GM12878 (cell line): ENCODE results near the gene PRKCB. TPM values are rescaled to one million over a fixed set of nuclear protein-coding genes. Genes with fewer than 3 reads are reported as not detected.

ENCODE experiments used
- ATAC-seq: fragments of 200-7000 bp; cut with Tn5 transposase; 3 replicates; pipeline ENCODE4 v1.9.1; 2020; ENCODE audit warnings: mild to moderate bottlenecking, moderate library complexity
- BruUV-seq: library from RNA; stranded (reverse); fragments of 400-500 nt; replicated peaks from 2 replicates; lab custom pipeline; 2021; lab: Mats Ljungman, UMichigan
- CTCF ChIA-PET: fragments of 300-600 bp; sonication (Branson Sonifier 250); formaldehyde crosslinking; extraction: SDS; loops from one replicate; lab custom pipeline; 2021; ENCODE audit warnings: inconsistent platforms; lab: Yijun Ruan, JAX
- POLR2A ChIA-PET: fragments of 350-600 bp; formaldehyde crosslinking; extraction: SDS; loops from one replicate; lab custom pipeline; 2021; ENCODE audit warnings: inconsistent platforms; lab: Charles Lee
- RAD21 ChIA-PET: fragments of 300-600 bp; sonication (Branson Sonifier 250); formaldehyde crosslinking; loops from one replicate; lab custom pipeline; 2023; ENCODE audit warnings: antibody characterized with exemption; ENCODE audit not compliant: unreplicated experiment; lab: Charles Lee
- SMC1A ChIA-PET: fragments of 300-600 bp; sonication (Branson Sonifier 250); formaldehyde crosslinking; loops from one replicate; lab custom pipeline; 2023; ENCODE audit not compliant: unreplicated experiment, uncharacterized antibody; lab: Charles Lee
- DNase-seq: peaks from one replicate; pipeline ENCODE4 v3.0.0-alpha.2; 2011; ENCODE audit warnings: low read depth, low spot score
- FAIRE-seq: peaks from 3 replicates; lab custom pipeline; 2011; peaks lifted over from hg19 to GRCh38; lab: Jason Lieb, UNC
- H2AFZ ChIP-seq: 2 replicates; pipeline ENCODE4 v1.6.0; 2011; ENCODE audit warnings: low read depth, low read length, control low read depth; ENCODE audit not compliant: control insufficient read depth
- H3K27ac ChIP-seq: 2 replicates; pipeline ENCODE4 v1.5.1; 2011; ENCODE audit warnings: control low read depth; ENCODE audit not compliant: control insufficient read depth, insufficient read depth
- H3K27me3 ChIP-seq, 2 experiments: replicated peaks in 1 of 2; 2 replicates each; pipeline versions ENCODE4 v1.6.0 to v1.6.1; 2011; ENCODE audit warnings: low read length in 1 of 2; ENCODE audit not compliant: control insufficient read depth in 2 of 2, insufficient read depth in 2 of 2
- H3K36me3 ChIP-seq, 2 experiments: 2 replicates each; pipeline ENCODE4 v1.5.1; 2011; ENCODE audit warnings: low read length in 1 of 2; ENCODE audit not compliant: control insufficient read depth in 2 of 2, insufficient read depth in 2 of 2
- H3K4me1 ChIP-seq: 2 replicates; pipeline ENCODE4 v1.6.1; 2011; ENCODE audit warnings: mild to moderate bottlenecking, low read length, moderate library complexity, mixed read lengths; ENCODE audit not compliant: control insufficient read depth, insufficient read depth
- H3K4me2 ChIP-seq: 2 replicates; pipeline ENCODE4 v1.6.0; 2011; ENCODE audit warnings: control low read depth; ENCODE audit not compliant: control insufficient read depth, insufficient read depth
- H3K4me3 ChIP-seq: fragments of 200-600 bp; sonication (generic); 2 replicates; pipeline ENCODE4 v1.5.1; 2016
- H3K79me2 ChIP-seq: 2 replicates; pipeline ENCODE4 v1.6.0; 2011; ENCODE audit warnings: low read length; ENCODE audit not compliant: control insufficient read depth, insufficient read depth
- H3K9ac ChIP-seq: 2 replicates; pipeline ENCODE4 v1.8.0; 2011; ENCODE audit warnings: low read length, control low read depth, mixed read lengths; ENCODE audit not compliant: control insufficient read depth, insufficient read depth
- H3K9me3 ChIP-seq: replicated peaks from 3 replicates; pipeline ENCODE4 v1.5.1; 2011; ENCODE audit warnings: mild to moderate bottlenecking, low read length; ENCODE audit not compliant: control insufficient read depth, insufficient read depth
- H4K20me1 ChIP-seq: 2 replicates; pipeline ENCODE4 v1.6.0; 2011; ENCODE audit not compliant: control insufficient read depth, insufficient read depth
- IRF4 ChIP-seq: IDR thresholded peaks from 2 replicates; pipeline ENCODE4 v1.6.1; 2011; ENCODE audit warnings: low read depth, low read length
- MYC ChIP-seq: IDR thresholded peaks from 2 replicates; pipeline ENCODE4 v1.6.1; 2011; ENCODE audit warnings: mild to moderate bottlenecking, low read length, moderate library complexity, inconsistent platforms; ENCODE audit not compliant: insufficient read depth, insufficient replicate concordance, insufficient read length, severe bottlenecking
- NFXL1 ChIP-seq: fragments of 450-650 bp; IDR thresholded peaks from 2 replicates; pipeline ENCODE4 v1.6.1; 2017; ENCODE audit warnings: antibody characterized with exemption, mild to moderate bottlenecking, borderline replicate concordance
- RCOR1 ChIP-seq: conservative IDR thresholded peaks from 2 replicates; pipeline ENCODE4 v1.6.1; 2012; ENCODE audit warnings: low read depth, low read length, improper control_type of control experiment
- SMAD1 ChIP-seq: fragments of 450-650 bp; IDR thresholded peaks from 2 replicates; pipeline ENCODE4 v1.6.1; 2018; ENCODE audit warnings: mild to moderate bottlenecking, low read depth; ENCODE audit not compliant: partially characterized antibody
- SP1 ChIP-seq: IDR thresholded peaks from one replicate; pipeline ENCODE4 v1.6.1; 2011; ENCODE audit warnings: low read depth, low read length
- YY1 ChIP-seq: IDR thresholded peaks from 2 replicates; pipeline ENCODE4 v1.6.1; 2011; ENCODE audit warnings: low read depth, mild to moderate bottlenecking, low read length
- ZNF217 ChIP-seq: fragments of 450-650 bp; IDR thresholded peaks from 2 replicates; pipeline ENCODE4 v1.6.1; 2017; ENCODE audit warnings: antibody characterized with exemption, mild to moderate bottlenecking
- ZNF24 ChIP-seq: fragments of 450-650 bp; IDR thresholded peaks from 2 replicates; pipeline ENCODE4 v1.6.1; 2017; ENCODE audit warnings: antibody characterized with exemption, mild to moderate bottlenecking
- WGBS: methylation state at CpG from one replicate; pipeline ENCODE4 v1.1.6; 2016; ENCODE audit warnings: low lambda C conversion rate; ENCODE audit not compliant: insufficient replicate concordance, insufficient coverage; ENCODE audit errors: missing lambda C conversion rate; 5-methylcytosine and 5-hydroxymethylcytosine counted together
- in situ Hi-C: fragments of 300-500 bp; cut with MboI; formaldehyde crosslinking; loops from 9 replicates; pipeline ENCODE4 v1.14.3; 2018; ENCODE audit warnings: mixed read lengths
- intact Hi-C: fragments of 100-400 bp; cut with micrococcal nuclease; formaldehyde crosslinking; loops from one replicate; pipeline ENCODE4 v1.14.2; 2022; ENCODE audit not compliant: unreplicated experiment
- polyA plus RNA-seq, 11 experiments: library from polyadenylated mRNA; depleted of rRNA in 4 of 11; unstranded in 6 of 11; stranded (reverse) in 5 of 11; fragments of >200 nt; fragmentation: Nextera tagmentation in 4 of 11; fragmentation: Illumina TruSeq in 1 of 11; extraction: Ambion mirVana in 4 of 11; extraction: Trizol in 1 of 11; gene quantifications; 1 replicate in 1 of 11; 2 replicates in 10 of 11; pipeline versions ENCODE4 v1.2.1 to v1.2.3, GENCODE V29; 2011 to 2016; ENCODE audit warnings: inconsistent platforms in 2 of 11, missing spikeins in 2 of 11, low read depth in 1 of 11
- total RNA-seq, 4 experiments: library from RNA; depleted of rRNA in 3 of 4; stranded (reverse); fragments of >200 nt in 3 of 4; fragmentation: Illumina TruSeq in 1 of 4; extraction: Trizol in 1 of 4; gene quantifications; 2 replicates each; pipeline versions ENCODE4 v1.2.1 to v1.2.3, GENCODE V29; 2013 to 2021
- TF ChIP-seq, protein P1 (sequence below): fragments of 450-650 bp; formaldehyde crosslinking; IDR thresholded peaks from 2 replicates; pipeline ENCODE4 v1.4.0; 2022; ENCODE audit warnings: mild to moderate bottlenecking, moderate library complexity
- TF ChIP-seq, protein P2 (sequence below): IDR thresholded peaks from 2 replicates; pipeline ENCODE4 v1.6.1; 2011; ENCODE audit warnings: low read depth, low read length, improper control_type of control experiment, borderline replicate concordance
- TF ChIP-seq, protein P3 (sequence below), 3 experiments: IDR thresholded peaks in 2 of 3; conservative IDR thresholded peaks in 1 of 3; 2 replicates each; pipeline ENCODE4 v1.5.1; 2011; ENCODE audit warnings: low read depth in 3 of 3, low read length in 3 of 3, mild to moderate bottlenecking in 3 of 3, control low read depth in 2 of 3, moderate library complexity in 2 of 3, inconsistent platforms in 1 of 3, mixed read lengths in 1 of 3; ENCODE audit not compliant: control insufficient read depth in 2 of 3, insufficient read depth in 1 of 3; ENCODE audit errors: extremely low read depth in 1 of 3
- TF ChIP-seq, protein P4 (sequence below): IDR thresholded peaks from 2 replicates; pipeline ENCODE4 v1.6.1; 2011; ENCODE audit warnings: mild to moderate bottlenecking, low read depth, low read length, moderate library complexity; ENCODE audit not compliant: insufficient replicate concordance
- TF ChIP-seq, protein P5 (sequence below): fragments of 150-350 bp; IDR thresholded peaks from 2 replicates; pipeline ENCODE4 v1.6.1; 2014; ENCODE audit warnings: mild to moderate bottlenecking, low read depth, low read length

PRKCB gene
- total and polyA plus RNA-seq, 10 of the 15 experiments (the other 5 are each of a cell fraction or from before 2014, with no cell fraction given): 21.4 to 158 (median 97.3) TPM

DNA sequence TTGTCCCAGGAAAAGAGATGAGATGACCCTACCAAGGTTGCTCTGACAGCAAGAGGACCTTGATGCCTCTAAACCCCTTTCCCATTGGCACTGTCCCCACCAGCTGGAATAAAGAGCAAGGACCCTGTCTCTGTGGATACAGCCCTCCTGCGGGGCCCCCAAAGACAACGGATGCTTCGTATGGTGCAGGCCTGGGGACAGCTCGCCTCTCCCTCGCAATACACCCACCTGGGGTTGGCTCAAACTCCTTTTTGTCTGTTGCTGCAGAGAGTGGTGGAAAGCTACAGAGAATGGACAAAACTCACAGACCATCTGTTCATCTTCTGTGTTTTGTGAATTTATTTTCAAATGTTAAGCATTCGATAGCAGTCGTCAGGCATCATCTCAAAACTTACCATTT lies 392.7 kb downstream of the PRKCB start (continued):
- TF ChIP-seq, protein P1, sequence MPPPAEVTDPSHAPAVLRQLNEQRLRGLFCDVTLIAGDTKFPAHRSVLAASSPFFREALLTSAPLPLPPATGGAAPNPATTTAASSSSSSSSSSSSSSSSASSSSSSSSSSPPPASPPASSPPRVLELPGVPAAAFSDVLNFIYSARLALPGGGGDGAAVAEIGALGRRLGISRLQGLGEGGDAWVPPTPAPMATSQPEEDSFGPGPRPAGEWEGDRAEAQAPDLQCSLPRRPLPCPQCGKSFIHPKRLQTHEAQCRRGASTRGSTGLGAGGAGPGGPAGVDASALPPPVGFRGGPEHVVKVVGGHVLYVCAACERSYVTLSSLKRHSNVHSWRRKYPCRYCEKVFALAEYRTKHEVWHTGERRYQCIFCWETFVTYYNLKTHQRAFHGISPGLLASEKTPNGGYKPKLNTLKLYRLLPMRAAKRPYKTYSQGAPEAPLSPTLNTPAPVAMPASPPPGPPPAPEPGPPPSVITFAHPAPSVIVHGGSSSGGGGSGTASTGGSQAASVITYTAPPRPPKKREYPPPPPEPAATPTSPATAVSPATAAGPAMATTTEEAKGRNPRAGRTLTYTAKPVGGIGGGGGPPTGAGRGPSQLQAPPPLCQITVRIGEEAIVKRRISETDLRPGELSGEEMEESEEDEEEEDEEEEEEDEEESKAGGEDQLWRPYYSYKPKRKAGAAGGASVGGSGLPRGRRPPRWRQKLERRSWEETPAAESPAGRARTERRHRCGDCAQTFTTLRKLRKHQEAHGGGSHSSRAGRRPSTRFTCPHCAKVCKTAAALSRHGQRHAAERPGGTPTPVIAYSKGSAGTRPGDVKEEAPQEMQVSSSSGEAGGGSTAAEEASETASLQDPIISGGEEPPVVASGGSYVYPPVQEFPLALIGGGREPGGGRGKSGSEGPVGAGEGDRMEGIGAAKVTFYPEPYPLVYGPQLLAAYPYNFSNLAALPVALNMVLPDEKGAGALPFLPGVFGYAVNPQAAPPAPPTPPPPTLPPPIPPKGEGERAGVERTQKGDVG (CRISPR knock-in tag): no peak
- no peak for TF ChIP-seq NFXL1

DNA sequence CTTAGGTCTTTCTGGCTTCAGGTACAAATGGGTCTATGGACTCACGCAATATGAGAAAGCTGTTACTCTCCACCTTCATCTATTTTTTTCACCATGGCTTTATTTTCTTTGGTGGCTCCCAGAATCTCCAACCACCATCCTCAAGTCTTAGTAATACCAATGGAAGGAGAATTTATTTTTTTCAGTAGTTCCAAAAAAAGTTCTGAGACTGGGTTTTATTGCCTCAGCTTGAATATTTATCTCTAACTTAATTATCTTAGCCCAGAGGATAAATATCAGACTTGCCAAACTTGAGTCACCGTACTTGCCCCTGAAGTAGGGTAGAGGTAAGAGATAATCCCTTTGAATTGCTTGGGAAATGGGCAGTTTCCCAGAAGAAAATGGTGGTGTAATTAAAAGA lies 397.2 kb downstream of the PRKCB start:
- RAD21 ChIA-PET: no interaction called here
- in situ Hi-C loops (no loop called here), intact Hi-C loops (no loop called here)
- H3K27me3 ChIP-seq: no peaks in the 10 kb centered on the region
- no peak for DNase-seq
- H3K36me3 ChIP-seq: no peaks in the 10 kb centered on the region
- no TSS peak for BruUV-seq
- 49% methylated on average over 2 of the region's 2 CpGs for WGBS
- H3K79me2 ChIP-seq: no peaks in the 10 kb centered on the region
- no peak overlapping the region for H3K9ac ChIP-seq
- no peak overlapping the region for H3K4me3 ChIP-seq
- H4K20me1 ChIP-seq: no peaks in the 10 kb centered on the region
- H3K4me2 ChIP-seq: no peak overlapping the region
- SMC1A ChIA-PET: no interaction called here
- no peak for ATAC-seq
- CTCF ChIA-PET: no interaction called here
- POLR2A ChIA-PET: no interaction called here
- no peak overlapping the region for H2AFZ ChIP-seq
- no peaks in the 10 kb centered on the region; the same call in 2 of the 3 replicates for H3K9me3 ChIP-seq
- no peak overlapping the region for H3K27ac ChIP-seq
- no peak for FAIRE-seq
- H3K4me1 ChIP-seq: no peaks in the 10 kb centered on the region
- TF ChIP-seq, protein P2, sequence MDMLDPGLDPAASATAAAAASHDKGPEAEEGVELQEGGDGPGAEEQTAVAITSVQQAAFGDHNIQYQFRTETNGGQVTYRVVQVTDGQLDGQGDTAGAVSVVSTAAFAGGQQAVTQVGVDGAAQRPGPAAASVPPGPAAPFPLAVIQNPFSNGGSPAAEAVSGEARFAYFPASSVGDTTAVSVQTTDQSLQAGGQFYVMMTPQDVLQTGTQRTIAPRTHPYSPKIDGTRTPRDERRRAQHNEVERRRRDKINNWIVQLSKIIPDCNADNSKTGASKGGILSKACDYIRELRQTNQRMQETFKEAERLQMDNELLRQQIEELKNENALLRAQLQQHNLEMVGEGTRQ: no peak
- TF ChIP-seq, protein P3, sequence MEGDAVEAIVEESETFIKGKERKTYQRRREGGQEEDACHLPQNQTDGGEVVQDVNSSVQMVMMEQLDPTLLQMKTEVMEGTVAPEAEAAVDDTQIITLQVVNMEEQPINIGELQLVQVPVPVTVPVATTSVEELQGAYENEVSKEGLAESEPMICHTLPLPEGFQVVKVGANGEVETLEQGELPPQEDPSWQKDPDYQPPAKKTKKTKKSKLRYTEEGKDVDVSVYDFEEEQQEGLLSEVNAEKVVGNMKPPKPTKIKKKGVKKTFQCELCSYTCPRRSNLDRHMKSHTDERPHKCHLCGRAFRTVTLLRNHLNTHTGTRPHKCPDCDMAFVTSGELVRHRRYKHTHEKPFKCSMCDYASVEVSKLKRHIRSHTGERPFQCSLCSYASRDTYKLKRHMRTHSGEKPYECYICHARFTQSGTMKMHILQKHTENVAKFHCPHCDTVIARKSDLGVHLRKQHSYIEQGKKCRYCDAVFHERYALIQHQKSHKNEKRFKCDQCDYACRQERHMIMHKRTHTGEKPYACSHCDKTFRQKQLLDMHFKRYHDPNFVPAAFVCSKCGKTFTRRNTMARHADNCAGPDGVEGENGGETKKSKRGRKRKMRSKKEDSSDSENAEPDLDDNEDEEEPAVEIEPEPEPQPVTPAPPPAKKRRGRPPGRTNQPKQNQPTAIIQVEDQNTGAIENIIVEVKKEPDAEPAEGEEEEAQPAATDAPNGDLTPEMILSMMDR (IDR thresholded peaks at IDR 0.05 in 2 of 3, conservative IDR thresholded peaks at IDR 0.05 in 1 of 3; ENCODE audit: control insufficient read depth in 2 of 3, extremely low read depth in 1 of 3, insufficient read depth in 1 of 3, low read depth in 3 of 3, low read length in 3 of 3): no peak
- TF ChIP-seq, protein P4, sequence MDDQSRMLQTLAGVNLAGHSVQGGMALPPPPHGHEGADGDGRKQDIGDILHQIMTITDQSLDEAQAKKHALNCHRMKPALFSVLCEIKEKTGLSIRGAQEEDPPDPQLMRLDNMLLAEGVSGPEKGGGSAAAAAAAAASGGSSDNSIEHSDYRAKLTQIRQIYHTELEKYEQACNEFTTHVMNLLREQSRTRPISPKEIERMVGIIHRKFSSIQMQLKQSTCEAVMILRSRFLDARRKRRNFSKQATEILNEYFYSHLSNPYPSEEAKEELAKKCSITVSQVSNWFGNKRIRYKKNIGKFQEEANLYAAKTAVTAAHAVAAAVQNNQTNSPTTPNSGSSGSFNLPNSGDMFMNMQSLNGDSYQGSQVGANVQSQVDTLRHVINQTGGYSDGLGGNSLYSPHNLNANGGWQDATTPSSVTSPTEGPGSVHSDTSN: no peak
- TF ChIP-seq, protein P5, sequence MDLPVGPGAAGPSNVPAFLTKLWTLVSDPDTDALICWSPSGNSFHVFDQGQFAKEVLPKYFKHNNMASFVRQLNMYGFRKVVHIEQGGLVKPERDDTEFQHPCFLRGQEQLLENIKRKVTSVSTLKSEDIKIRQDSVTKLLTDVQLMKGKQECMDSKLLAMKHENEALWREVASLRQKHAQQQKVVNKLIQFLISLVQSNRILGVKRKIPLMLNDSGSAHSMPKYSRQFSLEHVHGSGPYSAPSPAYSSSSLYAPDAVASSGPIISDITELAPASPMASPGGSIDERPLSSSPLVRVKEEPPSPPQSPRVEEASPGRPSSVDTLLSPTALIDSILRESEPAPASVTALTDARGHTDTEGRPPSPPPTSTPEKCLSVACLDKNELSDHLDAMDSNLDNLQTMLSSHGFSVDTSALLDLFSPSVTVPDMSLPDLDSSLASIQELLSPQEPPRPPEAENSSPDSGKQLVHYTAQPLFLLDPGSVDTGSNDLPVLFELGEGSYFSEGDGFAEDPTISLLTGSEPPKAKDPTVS: no peak
- TF ChIP-seq ZNF217 (no peak), MYC (no peak), IRF4 (no peak), YY1 (no peak), RCOR1 (no peak), SP1 (no peak), ZNF24 (no peak), SMAD1 (no peak)
